ENCODE measurements around the gene SHCBP1.
A peak's percentile ranks its signal among the peaks of the same experiment; 100 is the strongest.
"Not testable (repeated sequence)": the region's sequence is repeated elsewhere in the genome, so short reads cannot be mapped to it uniquely, and the experiment has no call there.

The SHCBP1 gene

DNA sequence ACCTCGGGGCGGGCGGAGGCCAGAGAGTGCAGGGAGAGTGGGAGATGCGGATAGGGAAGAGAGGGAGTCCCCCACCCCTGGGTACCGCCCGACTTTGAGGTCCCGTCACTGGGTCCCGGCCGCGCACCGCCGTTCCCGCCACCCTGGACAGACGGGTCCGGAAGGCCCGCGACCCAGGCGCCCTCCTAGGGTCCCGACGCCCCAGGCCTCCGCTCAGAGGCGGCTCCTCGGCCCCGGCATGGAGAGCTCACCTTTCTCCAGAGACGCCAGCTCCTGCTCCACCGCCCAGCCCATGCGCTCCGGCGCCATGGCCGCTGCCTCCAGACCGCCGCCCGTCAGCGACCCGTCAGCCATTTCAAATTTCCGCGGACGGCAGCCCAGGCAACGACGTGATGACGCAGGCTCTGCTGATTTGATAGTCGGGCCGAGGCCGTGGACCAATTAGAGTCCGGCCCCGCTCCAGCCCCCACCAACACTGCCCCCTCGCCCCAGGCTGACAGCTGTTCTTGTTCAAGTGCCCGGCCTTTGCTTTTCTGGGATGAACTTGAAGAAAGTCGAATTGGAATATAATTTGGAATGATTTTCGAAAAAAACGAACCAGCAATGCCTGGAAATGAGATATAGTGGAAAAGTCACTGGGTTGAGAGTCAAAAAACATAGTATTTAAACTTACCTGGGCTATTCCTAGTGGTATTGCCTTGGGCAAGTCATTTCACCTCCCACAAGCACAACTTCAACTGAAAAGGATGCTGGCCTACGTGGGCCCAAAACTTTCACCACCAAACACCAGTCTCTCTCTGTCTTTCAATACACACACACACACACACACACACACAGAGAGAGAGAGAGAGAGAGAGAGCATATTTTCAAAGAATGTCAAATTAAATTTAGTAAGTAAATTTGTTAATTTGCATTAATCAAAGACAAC, at the start of gene SHCBP1:
Gene SHCBP1 (minus strand): TSS at position 374 of the 928 bp plus-strand sequence. CDS start 20 bp downstream, at position 354.
- DNase-seq (ENCODE audit: low read depth in 2 of 2) = peak; percentile 76 to 80

DNA sequence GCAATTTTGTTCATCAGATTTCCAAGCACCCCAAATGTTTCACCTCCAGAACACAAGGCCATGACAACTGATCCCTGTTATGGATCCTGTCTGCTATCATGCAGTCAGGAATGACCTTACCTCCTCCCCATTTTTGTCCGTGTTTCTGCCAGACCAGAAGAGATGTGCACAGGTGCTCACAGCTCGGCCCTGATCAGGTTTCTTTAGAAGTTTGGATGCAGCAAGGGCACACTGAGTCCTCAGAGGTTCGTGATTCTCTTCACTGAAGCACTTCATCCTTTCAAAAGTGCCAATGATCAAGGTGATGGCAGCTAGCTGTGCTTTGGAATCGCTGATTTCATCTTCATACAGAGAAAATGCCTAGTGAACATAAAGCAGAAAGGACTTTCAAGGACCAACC, 40.9 kb upstream of the SHCBP1 start:
- DNase-seq (ENCODE audit: low read depth in 2 of 2) = no peak

DNA sequence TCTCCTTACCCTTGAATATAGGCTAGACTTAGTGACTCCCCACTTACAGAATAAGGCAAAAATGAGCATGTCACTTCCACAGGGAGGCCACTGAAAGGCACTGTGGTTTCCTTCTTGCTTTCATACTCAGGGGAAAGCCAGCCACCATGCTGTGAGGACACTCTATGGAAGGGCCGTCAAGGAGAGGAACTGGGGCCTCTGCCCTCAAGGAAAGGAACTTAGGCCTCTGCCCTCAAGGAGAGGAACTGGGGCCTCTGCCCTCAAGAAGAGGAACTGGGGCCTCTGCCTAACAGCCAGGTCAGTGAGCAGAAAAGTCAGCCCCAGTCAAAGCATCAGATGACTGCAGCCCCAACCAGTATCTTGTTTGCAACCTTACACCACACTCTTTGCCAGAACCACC, 37.7 kb upstream of the SHCBP1 start:
- DNase-seq (ENCODE audit: low read depth in 2 of 2) = peak in 1 of 2 donors; percentile 3

GRCh38 chr16:46651305-46651704, 30.1 kb upstream of the SHCBP1 start:
- DNase-seq (ENCODE audit: low read depth in 2 of 2) = no peak

DNA sequence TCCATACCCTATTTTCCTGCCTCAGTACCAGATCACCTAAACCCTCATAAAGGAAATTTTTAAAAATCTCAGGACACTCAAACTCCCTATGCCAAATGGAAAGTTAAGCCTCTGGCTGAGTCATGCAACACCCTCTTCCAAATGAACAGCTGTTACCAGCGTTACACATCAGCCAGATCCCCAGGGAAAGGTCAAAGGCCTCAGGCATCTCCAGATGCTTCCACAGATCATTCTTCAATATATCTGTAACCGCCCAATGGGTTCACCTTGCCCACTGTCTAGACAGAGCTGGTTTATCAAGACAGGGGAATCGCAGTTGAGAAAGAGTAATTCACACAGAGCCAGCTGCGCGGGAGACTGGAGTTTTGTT, 29.1 kb upstream of the SHCBP1 start:
- no peak for DNase-seq (ENCODE audit: low read depth in 2 of 2)

DNA sequence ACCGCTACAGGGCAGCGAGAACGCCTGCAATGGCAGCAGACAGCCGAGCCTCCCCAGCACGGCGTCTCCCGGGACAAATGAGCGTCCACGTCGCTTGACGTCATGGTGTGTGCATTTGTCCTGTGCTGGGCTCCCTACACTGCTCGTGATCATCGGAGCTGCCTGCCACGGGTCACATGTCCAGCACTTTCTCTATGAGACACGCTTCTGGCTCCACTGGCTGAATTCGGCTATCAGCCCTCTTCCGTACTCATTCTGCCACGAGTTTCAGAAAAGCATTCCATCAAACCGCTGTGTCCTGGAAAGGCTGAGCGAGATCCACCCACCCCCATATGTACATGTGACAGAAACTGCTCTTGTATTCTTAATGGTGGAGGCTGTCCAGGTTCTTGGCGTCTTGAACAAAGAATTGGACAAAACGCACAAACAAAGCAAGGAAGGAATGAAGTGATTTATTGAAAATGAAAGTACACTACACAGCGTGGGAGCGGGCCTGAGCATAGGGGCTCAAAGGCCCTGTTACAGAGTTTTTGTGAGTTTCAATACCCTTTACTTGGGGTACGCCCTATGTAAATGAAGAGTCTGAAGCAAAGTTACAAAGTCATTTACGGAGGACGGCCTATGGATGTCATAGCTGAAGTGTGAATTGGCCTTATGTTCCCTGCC, 28.5 kb upstream of the SHCBP1 start:
- DNase-seq (ENCODE audit: low read depth in 2 of 2) = no peak

- DNase-seq (ENCODE audit: low read depth in 2 of 2) = no peak
Observed at GRCh38 chr16:46648656-46649055, 27.5 kb upstream of the SHCBP1 start.

GRCh38 chr16:46638947-46639925, 18.1 kb upstream of the SHCBP1 start:
- no peak for DNase-seq (ENCODE audit: low read depth in 2 of 2)

DNA sequence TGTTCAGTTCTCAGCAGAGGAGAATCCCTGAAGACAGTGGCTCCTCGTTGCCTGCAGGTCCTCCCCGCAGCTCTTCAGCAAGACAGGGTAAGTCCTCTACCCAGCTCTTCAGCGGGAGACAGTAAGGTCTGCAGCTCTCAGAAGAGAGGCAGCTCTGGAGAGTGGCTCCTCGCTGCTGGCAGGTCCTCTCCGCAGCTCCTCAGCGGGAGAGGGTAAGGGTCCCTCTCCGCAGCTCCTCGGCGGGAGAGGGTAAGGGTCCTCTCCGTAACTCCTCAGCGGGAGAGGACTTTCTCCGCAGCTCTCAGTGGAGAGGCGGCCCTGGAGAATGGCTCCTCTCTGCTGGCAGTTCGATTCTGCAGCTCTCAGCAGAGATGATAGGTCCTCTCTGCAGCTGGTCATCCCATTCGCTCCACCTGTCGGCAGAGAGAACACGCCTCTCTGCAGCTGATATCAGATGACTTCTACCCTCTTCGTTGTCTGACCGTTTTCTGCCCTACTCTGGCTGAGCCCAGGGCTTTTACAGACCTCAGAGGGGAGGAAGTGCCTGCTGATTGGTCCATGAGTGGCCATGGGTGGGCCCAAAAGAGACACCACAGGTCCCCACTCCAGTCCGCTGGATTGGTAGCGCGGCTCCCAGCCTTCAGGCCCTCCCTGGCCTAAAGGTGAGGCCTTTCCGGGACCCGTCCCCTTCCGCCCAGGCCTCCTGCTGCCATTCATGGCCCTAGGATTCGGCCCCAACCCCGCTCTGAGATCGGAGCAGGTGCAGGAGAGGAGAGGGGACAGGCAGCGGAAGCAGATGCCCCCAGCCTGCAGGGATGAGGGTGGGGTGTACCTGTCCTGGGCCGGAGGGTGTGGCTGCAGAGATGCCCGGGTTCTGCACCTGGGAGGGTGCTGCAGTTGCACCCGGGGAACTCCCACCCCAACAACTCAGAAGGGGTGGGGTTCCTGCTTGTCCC, 11.9 kb upstream of the SHCBP1 start:
- no peak for DNase-seq (ENCODE audit: low read depth in 2 of 2)

DNA sequence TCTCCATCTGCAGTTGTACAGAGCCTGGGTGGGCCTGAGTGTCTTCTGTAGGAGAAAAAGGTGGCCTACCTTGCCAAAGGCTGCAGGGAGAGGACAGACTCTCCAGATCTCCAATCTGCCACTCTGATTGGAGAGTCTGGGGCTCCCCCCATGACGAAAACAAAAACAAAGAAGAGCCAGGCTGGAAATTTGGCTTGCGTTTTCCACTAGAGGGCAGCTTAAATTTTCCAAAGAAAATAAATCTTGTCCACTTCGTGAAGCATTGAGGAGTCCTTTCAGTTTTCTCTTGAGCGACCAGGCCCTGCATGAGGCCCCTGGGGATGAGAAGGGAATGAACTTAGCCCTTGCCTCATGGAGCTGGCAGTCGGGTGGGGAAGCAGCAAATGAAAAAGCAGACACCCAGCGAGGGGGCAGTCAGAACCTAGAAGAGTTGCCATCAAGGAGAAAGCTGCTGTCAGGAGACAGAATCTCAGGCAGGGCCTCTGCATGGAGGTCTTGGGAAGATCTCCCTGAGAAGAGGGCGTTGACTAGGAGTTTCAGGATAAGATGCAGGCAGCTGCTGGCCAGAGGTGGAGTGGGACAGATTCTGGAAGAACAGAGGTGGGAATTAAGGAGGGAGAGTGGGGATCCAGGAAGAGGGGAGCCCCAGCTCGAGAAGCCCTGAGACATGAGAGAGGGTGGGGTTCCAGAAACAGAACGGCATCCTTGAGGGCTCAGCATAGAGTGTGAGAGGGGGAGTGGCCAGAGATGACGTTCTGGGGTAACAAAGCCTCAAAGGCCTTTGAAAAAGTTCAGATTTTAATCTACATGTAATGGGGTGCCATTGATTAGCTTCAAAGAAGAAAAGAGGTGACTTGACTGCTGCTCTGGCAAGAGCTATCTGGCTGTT, 8.4 kb upstream of the SHCBP1 start:
- no peak for DNase-seq (ENCODE audit: low read depth in 2 of 2)

GRCh38 chr16:46627746-46628145, 6.6 kb upstream of the SHCBP1 start:
- no peak for DNase-seq (ENCODE audit: low read depth in 2 of 2)

GRCh38 chr16:46626681-46627080, 5.5 kb upstream of the SHCBP1 start:
- DNase-seq (ENCODE audit: low read depth in 2 of 2) = not testable (repeated sequence)

GRCh38 chr16:46624862-46625261, 3.7 kb upstream of the SHCBP1 start:
- DNase-seq (ENCODE audit: low read depth in 2 of 2) = not testable (repeated sequence)

GRCh38 chr16:46623707-46624106, 2.5 kb upstream of the SHCBP1 start:
- DNase-seq (ENCODE audit: low read depth in 2 of 2) = not testable (repeated sequence)

GRCh38 chr16:46623246-46623645, 2.1 kb upstream of the SHCBP1 start:
- not testable (repeated sequence) for DNase-seq (ENCODE audit: low read depth in 2 of 2)

DNA sequence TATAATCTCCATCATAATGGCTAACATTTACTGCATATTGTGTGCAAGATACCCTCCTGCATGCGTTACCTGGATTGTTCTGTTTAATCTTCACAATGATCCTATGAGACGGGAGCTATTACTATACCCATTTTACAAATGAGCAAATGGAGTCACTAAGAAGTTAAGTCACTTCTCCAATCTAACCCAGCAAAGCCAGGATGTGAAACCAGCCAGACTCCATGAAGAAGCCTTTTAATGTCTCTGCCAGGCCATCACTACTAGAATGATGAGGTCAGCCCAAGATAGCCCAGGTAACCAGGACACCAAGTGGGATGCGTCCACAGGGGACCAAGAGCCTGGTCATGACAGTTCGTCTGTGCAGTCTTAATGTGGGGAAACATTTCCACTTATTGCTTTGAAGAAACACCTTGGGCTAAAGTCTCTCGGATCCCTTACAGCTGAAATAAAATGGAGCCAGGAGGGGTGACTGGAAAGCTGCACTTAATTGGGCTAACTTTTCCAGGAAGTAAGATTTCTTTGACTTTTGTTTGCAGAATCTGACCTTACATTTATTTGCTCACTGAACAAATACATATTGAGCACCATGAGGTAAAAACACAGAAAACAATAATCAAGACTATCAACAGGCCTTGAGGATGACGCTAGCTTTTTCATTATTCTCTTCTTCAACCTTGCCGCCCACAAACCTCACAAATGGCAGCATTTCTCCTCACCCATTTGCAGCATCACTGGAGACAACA, 926 bp upstream of the SHCBP1 start:
- no peak for DNase-seq (ENCODE audit: low read depth in 2 of 2)

DNA sequence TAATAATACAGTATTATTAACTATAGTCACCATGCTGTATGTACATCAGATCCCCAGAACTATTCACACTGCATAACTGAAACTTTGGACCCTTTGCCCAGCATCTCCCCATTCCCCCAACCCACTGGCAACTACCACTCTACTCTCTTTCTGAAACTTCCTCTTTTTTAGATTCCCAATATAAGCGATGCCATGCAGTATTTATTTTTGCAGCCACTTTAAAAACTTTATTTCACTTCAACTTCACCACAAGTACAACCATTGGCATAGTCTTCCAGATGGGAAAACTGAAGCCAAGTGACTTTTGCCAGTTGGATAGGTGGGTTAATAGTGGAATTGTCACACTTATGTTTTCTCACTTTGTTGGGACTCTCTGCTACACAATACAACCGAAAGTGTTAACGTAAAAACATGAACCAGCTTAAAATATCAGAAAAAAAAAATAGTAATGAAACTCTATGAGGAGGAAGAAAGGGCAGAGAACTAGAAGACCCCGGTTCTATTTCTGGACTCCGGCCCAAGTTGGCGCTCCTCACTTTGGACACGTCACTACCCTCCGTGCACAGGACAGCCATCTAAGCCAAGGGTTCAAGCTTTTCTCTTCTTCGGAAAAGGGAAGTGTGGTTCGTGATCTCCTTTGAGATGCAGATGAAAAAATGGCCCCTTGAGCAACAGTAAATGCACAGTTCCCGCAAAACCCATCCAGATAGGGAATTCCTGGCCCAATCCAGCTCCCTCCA, 743 bp downstream of the SHCBP1 start:
- DNase-seq (ENCODE audit: low read depth in 2 of 2) = no peak

DNA sequence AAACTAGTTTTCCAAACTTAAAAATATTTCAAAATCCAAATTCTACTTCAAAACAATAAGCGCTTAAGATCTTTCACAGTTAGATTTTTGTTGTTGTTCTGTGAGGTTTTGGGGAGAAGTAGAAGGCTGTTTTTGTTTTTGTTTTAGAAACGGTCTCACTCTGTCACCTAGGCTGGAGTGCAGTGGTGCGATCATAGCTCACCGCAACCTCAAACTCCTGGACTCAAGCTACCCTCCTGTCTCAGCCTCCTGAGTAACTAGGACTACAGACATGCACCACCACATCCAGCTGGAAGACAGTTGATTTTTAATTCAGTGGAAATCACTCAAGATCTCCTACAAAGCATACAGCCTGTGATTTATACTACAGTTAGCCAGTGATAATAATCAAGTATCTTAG, 2.7 kb downstream of the SHCBP1 start:
- DNase-seq (ENCODE audit: low read depth in 2 of 2) = no peak
